DMS 273 treated with DMSO at 0.1 percent for 48 hours (cell line): ENCODE data around the gene FBXL13.
"Not testable (repeated sequence)": the region's sequence is repeated elsewhere in the genome, so short reads cannot be mapped to it uniquely, and the experiment has no call there.

Experiments used
- DNase-seq: peaks from one replicate; lab custom pipeline; 2025; lab: John Stamatoyannopoulos, UW

FBXL13 gene

DNA sequence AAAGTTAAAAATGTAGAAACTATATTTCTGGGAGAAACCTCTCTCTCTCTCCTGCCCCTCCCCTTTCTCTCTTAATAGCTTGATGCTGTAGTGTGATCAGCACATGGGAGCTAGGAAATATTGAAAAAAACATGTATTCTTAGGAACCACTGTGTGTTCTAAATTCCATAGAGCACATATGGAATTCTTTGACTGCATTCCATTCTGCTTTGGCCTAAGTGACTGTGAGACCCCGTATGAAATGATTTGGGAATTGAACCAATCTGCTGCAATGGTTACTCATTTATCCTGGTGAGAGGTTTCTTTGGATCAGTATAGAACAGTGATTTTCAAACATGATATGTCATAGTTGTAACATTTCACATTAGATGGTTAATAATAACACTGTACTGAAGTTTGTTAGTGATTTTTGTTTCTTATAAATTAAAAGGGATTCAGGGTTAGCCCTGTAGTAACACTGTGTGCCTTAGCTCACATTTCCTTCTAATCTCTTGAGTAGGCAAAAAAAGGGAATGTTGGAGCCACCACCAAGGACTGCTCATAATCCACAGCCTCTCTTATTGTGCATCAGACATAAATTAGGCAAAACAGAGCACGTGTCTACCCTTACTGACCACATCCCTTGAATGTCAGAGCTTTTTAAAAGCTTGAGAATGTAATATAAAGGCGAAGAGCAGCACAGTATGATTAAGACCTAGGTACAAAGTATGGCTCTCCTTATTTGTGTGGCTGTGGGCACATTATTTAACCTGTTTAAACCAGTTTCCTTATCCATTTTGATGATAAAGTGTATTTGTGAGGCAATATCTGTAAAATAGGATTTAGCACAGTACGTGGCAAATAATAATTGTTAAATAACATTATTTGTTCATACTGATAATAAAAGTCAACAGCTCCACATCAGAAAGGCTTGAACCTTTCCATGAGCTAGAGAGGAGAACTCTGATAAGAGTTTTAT, 256.7 kb downstream of the FBXL13 start:
- DNase-seq: no peak

DNA sequence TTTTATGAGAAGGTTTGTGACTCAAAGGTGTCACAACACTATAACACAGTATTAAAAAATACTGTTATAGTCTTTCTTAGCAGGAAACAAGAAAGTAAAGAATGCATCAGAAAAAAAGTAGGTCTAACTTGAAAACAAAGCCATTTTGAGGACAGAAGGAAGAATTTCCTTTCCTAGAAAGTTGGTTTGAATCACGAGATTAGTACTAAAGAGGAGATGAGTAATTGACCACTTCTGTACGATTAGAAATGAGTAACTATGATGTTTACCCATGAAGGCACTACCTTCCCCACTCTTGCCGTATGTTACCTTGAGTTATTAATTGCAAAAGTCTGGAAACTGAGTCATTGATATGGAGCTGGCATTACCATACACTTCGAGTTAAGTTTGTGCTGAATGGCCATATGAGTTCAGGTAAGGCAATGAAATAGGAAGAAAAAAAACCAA, 260.5 kb downstream of the FBXL13 start:
- no peak for DNase-seq

DNA sequence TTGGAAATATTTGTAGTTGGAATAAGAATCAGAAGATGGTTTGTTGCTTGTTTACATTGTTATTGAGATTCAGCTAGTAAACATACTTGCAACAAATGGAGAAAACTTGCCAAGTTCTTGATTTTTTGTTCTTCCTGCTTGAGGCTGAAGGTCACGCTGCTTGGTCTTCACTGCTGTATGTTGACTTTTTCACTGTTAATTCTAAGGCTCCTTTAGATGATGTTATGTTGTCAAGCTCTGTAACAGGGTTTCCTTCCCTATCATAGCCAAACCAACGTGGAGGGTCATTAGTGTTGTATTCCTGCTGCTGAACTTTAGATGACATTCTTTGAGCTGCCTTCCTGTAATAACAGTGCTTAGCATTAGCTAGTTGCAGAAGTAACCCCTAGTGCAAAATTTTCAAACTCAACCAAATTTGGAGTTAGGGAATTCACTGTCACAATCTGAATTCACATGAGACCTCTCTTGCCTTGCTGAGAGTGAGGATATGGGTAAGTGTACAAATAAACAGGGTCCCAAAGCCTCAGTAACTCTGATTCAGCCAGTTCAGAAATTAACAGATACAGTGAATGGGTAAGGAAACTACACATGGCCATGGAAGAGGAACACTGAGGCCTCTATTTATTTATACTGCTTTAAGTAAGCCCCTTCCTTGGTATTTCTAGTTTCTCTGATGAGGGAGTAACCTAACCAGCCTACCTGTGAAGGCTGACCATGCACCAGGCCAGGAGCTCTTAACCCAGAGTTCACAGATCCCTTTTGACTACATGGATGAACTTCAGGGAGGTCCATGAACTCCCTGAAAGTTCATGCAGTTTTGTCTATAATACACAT, 261.2 kb downstream of the FBXL13 start:
- no peak for DNase-seq

DNA sequence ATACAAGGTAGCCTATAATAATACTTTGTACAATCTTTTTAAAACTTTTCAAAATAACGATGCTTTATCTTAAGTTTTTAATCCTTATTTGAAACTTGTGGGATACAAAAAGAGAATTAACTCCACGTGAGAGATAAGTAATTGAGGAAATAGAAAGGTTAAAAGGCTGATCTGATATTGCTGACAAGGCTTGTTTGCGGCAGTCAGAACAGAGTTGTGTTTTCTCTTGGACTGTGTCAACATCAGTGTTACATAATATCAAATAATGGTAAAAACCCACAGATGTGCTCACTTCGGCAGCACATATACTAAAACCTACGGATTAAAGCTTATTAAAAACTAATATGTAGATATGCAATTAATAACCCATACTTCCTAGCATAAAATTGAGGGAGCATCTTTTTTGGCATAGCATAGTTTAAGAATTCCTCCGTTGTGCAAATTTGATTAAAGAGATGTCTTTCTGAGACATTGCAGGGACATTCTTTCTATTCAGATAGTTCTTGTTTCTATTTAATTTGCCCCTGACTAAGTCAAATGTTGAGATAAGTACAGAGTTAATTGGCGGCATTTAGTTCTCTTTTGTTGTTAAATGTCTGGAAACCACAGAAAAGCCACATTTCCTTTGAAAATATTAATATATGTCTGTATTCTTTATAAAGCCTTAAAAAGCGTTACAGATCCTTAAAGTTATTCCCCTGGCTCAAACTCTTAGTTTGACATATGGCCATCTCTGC, 262.5 kb downstream of the FBXL13 start:
- DNase-seq: no peak

DNA sequence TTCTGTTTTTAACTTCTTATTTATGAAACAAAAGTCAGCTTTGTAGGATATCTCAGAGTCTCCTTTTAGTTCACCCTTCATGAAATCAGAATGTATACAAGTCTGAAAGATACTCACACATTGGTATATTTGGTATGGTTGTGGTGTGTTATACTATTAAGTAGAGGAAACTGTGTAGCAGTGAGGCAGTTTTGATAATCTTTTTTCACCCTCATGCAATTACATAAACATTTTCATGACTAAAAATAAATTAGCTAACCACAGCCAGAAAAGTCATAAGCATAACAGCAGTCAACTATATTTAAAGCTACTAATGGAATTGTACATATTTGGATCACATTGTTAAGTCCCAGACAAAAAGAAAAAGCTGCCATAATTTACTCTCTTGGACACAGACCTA, 263.7 kb downstream of the FBXL13 start:
- no peak for DNase-seq

DNA sequence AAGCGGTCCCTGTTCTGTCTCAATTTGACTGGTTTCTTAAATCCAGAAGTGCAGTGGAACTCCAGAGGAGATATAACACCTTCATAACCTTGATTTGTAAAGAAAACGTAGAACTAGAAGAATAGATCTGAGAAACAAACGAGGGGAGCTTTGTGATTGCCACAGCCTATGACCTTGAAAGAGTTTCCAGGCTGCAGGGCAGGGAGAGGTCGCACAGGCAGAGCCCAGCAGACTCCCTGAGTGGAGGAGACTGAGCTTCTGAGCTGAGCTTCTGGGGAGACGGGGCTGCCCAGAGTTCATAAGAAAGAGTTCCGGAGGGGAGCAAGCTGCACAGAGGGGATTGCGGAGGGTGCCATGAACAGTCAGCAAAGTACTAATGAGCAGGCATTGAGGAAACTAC, 268.0 kb downstream of the FBXL13 start:
- no peak for DNase-seq

DNA sequence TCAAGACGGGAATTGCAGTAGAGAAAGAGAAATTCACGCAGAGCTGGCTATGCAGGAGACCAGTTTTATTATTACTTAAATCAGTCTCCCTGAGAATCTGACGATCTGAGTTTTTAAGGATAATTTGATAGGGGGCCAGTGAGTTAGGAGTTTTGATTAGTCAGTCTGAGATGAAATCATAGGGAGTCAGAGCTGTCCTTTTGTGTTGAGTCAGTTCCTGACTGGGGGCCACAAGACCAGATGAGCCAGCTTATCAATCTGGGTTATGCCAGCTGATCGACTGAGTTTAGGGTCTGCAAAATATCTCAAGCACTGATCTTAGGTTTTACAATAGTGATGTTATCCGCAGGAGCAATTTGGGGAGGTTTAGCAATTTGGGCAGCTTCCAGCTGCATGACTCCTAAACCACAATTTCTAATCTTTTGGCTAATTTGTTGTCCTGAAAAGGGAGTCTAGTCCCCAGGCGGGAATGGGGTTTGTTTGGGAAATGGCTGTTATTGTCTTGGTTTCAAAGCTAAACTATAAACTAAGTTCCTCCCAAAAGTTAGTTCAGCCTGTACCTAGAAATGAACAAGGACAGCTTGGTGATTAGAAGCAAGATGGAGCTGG, 278.5 kb downstream of the FBXL13 start:
- DNase-seq: not testable (repeated sequence)

DNA sequence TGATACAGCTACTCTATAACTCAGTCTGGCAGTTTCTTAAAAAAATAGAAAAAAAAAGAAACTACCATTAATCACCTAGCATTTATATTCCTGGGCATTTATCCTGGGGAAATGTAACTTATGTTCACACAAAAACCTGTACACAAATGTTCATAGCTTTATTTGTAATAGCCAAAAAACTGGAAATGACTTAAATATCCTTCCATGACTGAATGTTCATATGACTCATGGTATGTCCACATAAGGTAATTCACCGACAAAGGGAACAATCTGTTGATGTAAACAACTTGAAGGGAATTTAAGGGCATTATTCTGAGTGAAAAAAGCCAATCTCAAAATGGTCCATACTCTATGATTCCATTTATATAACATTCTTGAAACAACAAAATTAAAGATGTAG, 280.0 kb downstream of the FBXL13 start:
- not testable (repeated sequence) for DNase-seq

DNA sequence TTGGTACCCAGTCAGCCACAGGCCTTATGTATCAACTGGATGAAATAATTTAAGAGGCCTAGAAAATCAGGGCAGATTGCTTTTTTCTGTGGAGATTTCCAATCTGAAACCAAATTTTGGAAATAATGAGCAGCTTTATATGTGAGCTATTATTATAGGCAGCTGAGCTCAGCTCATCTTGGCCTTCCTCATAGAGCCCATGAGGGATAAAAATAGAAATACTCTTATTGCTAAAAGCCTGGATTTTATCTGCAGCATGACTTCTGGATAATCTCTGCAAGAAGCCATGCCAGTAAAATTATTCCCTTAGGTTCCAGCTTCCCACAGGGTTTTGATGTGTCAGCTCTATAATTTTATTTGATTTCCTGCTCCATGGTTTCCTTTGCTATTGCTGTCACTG, 282.8 kb downstream of the FBXL13 start:
- DNase-seq: not testable (repeated sequence)

DNA sequence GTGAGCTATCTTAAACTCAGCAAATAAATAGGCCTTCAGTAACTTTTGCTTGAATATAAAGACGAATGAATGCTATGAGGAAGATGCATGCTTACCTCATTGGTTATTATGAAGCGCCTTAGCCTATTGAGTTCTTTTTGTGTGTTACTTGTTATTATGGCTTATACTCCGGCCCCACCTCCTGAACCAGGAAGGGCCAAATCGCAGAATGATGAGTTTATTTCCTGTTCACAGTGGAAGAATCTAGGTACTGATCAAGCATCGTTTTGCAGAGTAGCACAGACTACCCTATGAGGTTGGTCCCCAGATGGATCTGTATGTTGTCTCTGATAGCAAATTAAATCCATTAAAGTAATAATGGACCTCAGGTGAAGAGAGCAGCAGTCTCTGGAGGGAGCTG, 283.2 kb downstream of the FBXL13 start:
- not testable (repeated sequence) for DNase-seq

DNA sequence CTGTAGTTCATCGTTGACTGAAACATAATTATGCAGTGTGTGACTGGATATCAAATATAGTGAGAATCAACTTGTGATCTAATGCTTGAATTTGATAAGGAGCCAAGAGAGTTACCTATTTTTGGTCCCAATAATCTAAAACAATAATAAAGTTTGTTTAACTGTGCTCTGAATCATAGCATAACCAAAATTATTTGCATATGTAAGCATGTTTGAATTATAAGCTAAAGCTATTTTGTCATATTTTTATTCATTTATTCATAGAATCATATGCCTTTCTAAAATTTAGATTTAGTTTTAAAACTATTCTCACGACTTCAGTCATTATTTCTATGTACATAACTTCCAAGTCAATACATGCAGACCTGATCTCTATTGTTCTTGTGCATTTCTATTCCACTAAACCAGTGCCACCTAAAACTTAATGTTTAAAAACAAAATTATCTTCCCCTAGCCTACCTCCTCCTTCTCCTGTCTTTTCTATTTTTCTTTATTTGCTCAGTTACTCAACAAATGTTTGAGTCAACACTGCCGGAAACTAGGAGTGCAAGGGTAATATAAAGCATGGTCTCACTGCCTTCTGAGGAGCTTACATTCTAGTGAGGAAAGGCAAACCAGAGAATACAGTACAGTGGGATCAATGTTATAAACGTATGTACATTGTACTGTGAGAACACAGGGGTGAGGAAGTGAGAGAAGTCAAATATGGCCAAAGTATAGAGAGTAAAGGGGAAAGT, 284.1 kb downstream of the FBXL13 start:
- not testable (repeated sequence) for DNase-seq

DNA sequence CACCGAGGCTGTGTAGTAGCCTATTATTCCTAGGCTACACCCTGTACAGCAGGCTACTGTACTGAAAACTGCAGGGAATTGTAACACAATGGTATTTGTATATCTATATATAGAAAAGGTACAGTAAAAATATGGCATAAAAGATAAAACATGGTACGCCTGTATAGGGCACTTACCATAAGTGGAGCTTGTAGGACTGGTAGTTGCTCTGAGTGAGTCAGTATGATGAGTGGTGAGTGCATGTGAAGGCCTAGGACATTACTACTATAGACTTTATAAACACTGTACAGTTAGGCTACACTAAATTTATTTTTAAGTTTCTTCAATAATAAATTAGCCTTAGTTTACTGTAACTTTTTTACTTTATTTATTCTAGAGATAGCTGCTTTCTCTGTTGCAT, 285.8 kb downstream of the FBXL13 start:
- not testable (repeated sequence) for DNase-seq

DNA sequence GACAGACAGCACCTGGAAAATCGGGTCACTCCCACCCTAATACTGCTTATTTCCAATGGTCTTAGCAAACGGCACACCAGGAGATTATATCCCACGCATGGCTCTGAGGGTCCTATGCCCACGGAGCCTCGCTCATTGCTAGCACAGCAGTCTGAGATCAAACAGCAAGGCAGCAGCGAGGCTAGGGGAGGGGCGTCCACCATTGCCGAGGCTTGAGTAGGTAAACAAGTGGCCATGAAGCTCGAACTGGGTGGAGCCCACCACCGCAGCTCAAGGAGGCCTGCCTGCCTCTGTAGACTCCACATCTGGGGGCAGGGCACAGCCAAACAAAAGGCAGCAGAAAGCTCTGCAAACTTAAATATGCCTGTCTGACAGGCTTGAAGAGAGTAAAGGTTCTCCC, 293.7 kb downstream of the FBXL13 start:
- not testable (repeated sequence) for DNase-seq

DNA sequence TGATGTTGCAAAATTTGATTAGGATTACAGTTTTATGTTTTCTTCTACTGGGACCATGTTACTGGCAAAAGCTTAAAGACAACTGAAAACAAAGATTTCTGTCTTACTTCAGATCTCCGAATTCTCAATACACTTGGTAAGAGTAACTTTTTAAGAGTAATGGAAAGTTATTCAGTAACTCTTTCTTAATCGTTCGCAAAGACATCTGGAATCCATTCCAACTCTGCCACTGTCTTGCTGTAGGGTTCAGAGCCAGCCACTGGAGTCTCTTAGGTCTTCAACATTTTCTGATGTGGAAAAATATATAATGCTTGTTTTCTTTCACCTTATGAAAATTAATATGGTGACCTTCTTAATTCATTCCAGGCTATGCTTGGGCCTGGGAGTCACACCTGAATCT, 295.9 kb downstream of the FBXL13 start:
- DNase-seq: not testable (repeated sequence)

DNA sequence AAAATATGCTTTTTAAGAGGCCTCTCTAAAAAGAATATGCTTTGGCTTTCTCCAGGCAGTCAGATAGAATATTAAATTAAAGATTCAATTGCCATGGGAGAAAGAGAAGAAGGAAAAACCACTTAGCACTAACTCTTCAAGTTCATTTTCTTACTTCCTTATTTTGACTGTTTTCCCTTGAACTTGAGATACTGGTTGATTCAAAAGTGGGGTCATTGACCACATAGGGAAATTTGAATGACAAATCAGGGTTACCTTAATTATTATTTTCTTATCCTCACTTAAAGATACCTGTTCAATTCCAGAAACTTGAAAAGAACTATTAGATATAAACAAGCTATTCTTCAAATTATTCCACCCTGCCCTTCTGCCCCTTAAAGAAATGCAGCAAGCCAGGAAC, 298.4 kb downstream of the FBXL13 start:
- not testable (repeated sequence) for DNase-seq

DNA sequence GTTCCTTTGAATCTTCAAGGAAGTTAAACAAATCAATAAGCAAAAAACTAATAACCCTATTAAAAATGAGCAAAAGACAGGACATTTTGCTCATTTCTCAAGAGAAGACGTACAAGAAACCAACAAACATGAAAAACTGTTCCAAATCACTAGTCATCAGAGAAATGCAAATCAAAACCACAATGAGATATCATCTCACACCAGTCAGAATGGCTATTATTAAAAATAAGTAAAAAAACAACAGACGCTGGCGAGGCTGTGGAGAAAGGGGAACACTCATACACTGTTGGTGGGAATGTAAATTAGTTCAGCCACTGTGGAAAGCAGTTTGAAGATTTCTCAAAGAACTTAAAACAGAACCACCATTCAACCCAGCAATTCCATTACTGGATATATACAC, 304.1 kb downstream of the FBXL13 start:
- not testable (repeated sequence) for DNase-seq

DNA sequence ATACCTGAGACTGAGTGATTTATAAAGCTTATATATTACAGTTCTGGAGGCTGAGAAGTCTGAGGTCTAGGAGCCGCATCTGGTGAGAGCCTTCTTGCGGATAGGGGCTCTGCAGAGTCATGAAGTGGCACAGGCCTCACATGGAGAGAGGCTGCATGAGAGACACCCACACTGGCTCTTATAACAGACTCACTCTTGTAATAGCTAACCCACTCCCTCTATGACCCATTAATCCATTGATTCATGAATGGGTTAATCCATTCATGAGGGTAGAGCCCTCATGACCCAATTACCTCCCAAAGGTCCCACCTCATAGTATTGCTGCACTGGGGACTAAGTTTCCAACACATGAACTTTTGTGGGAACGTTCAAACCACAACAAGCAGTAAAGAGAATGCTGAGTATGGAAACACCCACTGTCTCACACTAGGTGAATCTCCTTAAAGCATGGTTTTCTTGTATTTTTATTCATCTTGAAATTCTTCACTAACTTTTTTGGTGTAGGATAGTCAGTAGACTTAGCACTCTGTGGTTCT, 304.9 kb downstream of the FBXL13 start:
- not testable (repeated sequence) for DNase-seq

DNA sequence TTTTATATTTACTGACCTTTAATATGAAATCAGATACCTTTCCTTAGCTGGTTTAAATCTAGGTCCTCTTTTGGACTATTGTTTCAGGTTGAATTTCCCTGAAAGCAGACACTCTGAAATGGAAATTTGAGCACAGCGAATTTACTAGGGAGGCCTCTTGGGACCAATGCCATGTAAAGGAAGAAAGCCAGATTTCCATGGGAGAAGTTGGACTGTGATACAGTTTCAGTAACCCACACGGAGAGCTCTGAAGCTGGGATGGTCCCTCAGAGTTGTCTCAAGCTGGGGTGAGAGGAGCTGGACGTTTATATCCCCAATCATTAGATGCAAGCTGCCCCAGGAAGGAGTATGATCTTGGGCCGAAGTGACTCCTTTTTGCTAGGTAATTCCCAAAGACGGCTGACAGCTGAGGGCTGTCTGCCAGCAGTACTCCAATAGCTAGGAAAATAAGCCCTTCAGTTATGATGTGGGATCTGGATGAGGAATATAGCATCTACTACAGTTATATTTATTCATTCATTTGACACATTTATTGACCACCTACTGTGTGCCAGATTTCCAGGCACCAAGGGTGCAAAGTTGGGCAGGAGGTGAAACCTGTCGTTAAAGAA, 311.2 kb downstream of the FBXL13 start:
- DNase-seq: not testable (repeated sequence)
